Measurements from ENCODE around the gene CHST8.

Gene CHST8

GRCh38 chr19:33621811-33622504 lies at the start of gene CHST8:
Gene CHST8, plus strand, starts transcription at chr19:33621953. Its CDS starts 67,309 bp downstream, at chr19:33689262.
- no peak for TF ChIP-seq CTCF (conservative IDR thresholded peaks at IDR 0.05; ENCODE audit: low read depth, low read length)
- DNase-seq (ENCODE audit: low read depth), result peak; percentile 16
- no peak within 1 kb of the TSS for H3K4me3 ChIP-seq (ENCODE audit: low read depth, low read length)

GRCh38 chr19:33572929-33573328 lies 48.8 kb upstream of the CHST8 start:
- TF ChIP-seq CTCF (conservative IDR thresholded peaks at IDR 0.05; ENCODE audit: low read depth, low read length), result no peak
- DNase-seq (ENCODE audit: low read depth), result no peak
- H3K4me3 ChIP-seq (ENCODE audit: low read depth, low read length), result no peak overlapping the region

GRCh38 chr19:33574824-33575223 lies 46.9 kb upstream of the CHST8 start:
- no peak for TF ChIP-seq CTCF (conservative IDR thresholded peaks at IDR 0.05; ENCODE audit: low read depth, low read length)
- H3K4me3 ChIP-seq (ENCODE audit: low read depth, low read length), result no peak overlapping the region
- no peak for DNase-seq (ENCODE audit: low read depth)

- H3K4me3 ChIP-seq (ENCODE audit: low read depth, low read length), result no peak overlapping the region
- no peak for TF ChIP-seq CTCF (conservative IDR thresholded peaks at IDR 0.05; ENCODE audit: low read depth, low read length)
- DNase-seq (ENCODE audit: low read depth), result no peak
These were observed 43.1 kb upstream of the CHST8 start for GRCh38 chr19:33578697-33579096.

- TF ChIP-seq CTCF (conservative IDR thresholded peaks at IDR 0.05; ENCODE audit: low read depth, low read length), result no peak
- H3K4me3 ChIP-seq (ENCODE audit: low read depth, low read length), result no peak overlapping the region
- no peak for DNase-seq (ENCODE audit: low read depth)
These were observed 41.6 kb upstream of the CHST8 start for GRCh38 chr19:33580026-33580644.

- DNase-seq (ENCODE audit: low read depth), result no peak
- no peak overlapping the region for H3K4me3 ChIP-seq (ENCODE audit: low read depth, low read length)
- TF ChIP-seq CTCF (conservative IDR thresholded peaks at IDR 0.05; ENCODE audit: low read depth, low read length), result no peak
These were observed 41.1 kb upstream of the CHST8 start for GRCh38 chr19:33580645-33581037.

GRCh38 chr19:33582914-33583313 lies 38.8 kb upstream of the CHST8 start:
- no peak for DNase-seq (ENCODE audit: low read depth)
- H3K4me3 ChIP-seq (ENCODE audit: low read depth, low read length), result no peak overlapping the region
- TF ChIP-seq CTCF (conservative IDR thresholded peaks at IDR 0.05; ENCODE audit: low read depth, low read length), result no peak
